NCI-H345 (cell line): Measurements from ENCODE around the gene EIF4B.
"Not testable (repeated sequence)": the region's sequence is repeated elsewhere in the genome, so short reads cannot be mapped to it uniquely, and the experiment has no call there.

Experiments
- DNase-seq: peaks from one replicate; lab custom pipeline; 2025; lab: John Stamatoyannopoulos, UW

The EIF4B gene

GRCh38 chr12:53005986-53006809 lies at the start of gene EIF4B:
EIF4B (plus strand) TSS chr12:53006456; CDS start chr12:53006484, 28 bp downstream.
- peak; percentile 100 for DNase-seq

- peak; percentile 71 for DNase-seq
These were observed 49.3 kb upstream of the EIF4B start for GRCh38 chr12:52956987-52957386.

- DNase-seq: no peak
These were observed 41.5 kb upstream of the EIF4B start for GRCh38 chr12:52964556-52965336.

GRCh38 chr12:52965337-52965731 lies 40.9 kb upstream of the EIF4B start:
- DNase-seq: no peak

- DNase-seq: no peak
These were observed 37.0 kb upstream of the EIF4B start for GRCh38 chr12:52969166-52969795.

GRCh38 chr12:52969828-52970569 lies 36.3 kb upstream of the EIF4B start:
- no peak for DNase-seq

GRCh38 chr12:52971679-52972329 lies 34.5 kb upstream of the EIF4B start:
- DNase-seq: no peak

- DNase-seq: no peak
These were observed 31.1 kb upstream of the EIF4B start for GRCh38 chr12:52975204-52975603.

- peak; percentile 32 for DNase-seq
These were observed 30.3 kb upstream of the EIF4B start for GRCh38 chr12:52975820-52976573.

GRCh38 chr12:52976574-52977071 lies 29.6 kb upstream of the EIF4B start:
- no peak for DNase-seq

GRCh38 chr12:52977170-52977569 lies 29.1 kb upstream of the EIF4B start:
- no peak for DNase-seq

- no peak for DNase-seq
These were observed 26.1 kb upstream of the EIF4B start for GRCh38 chr12:52980096-52980649.

GRCh38 chr12:52980650-52981423 lies 25.4 kb upstream of the EIF4B start:
- DNase-seq: peak; percentile 92

GRCh38 chr12:52984136-52984535 lies 22.1 kb upstream of the EIF4B start:
- DNase-seq: no peak

GRCh38 chr12:52988898-52989297 lies 17.4 kb upstream of the EIF4B start:
- DNase-seq: no peak

GRCh38 chr12:52990206-52990605 lies 16.1 kb upstream of the EIF4B start:
- DNase-seq: no peak

- not testable (repeated sequence) for DNase-seq
These were observed 14.0 kb upstream of the EIF4B start for GRCh38 chr12:52992240-52992639.

GRCh38 chr12:52992699-52993557 lies 13.3 kb upstream of the EIF4B start:
- no peak for DNase-seq

- no peak for DNase-seq
These were observed 12.7 kb upstream of the EIF4B start for GRCh38 chr12:52993558-52993869.
